H1 (cell line): ENCODE data around the gene EMD. TPM values are rescaled to one million over a fixed set of nuclear protein-coding genes. Genes with fewer than 3 reads are reported as not detected.

Experiments
- polyA plus RNA-seq, 7 experiments: library from polyadenylated mRNA; depleted of rRNA in 3 of 7; stranded (reverse) in 5 of 7; unstranded in 2 of 7; fragments of >200 nt in 5 of 7; fragments of 200-250 nt in 2 of 7; gene quantifications; 1 replicate in 5 of 7; 2 replicates in 1 of 7; 4 replicates in 1 of 7; pipeline versions ENCODE4 v1.2.1 to v1.2.3, GENCODE V29; 2011 to 2013; ENCODE audit warnings: missing spikeins in 2 of 7, mixed read lengths in 2 of 7
- small RNA-seq: library from polyadenylated mRNA; stranded (forward); fragments of <200 nt; extraction: miRNeasy Mini kit (QIAGEN cat#:217004); gene quantifications from one replicate; pipeline ENCODE3, GENCODE V24; 2013; ENCODE audit not compliant: insufficient read depth
- total RNA-seq: library from RNA; stranded (reverse); fragmentation: NEBNext Ultra II Directional; extraction: Animal tissue kit (Norgen Biotek cat#: 25700); gene quantifications from 2 replicates; pipeline ENCODE4 v1.2.1, GENCODE V29; 2021

EMD gene
- total and polyA plus RNA-seq, 2 of the 8 experiments (the other 6 are each of a cell fraction or from before 2014, with no cell fraction given), result 45.5 to 109 TPM

Small RNA genes within 50 kb of the gene (small RNA-seq; reads per million reads assigned to genes)
- gene SNORA70, result not detected

Other genes starting within 250 kb of the EMD start
- gene OPN1LW, start 235.1 kb upstream of the EMD start, total RNA-seq, result not detected in 2 replicates
- gene OPN1LW, start 235.1 kb upstream of the EMD start, polyA plus RNA-seq (2011; rRNA removed), result not detected in 2 replicates
- not detected in 2 replicates for gene OPN1MW, start 196.7 kb upstream of the EMD start, total RNA-seq
- 0.08 TPM in 1 of 2 replicates, not detected in the other for gene OPN1MW, start 196.7 kb upstream of the EMD start, polyA plus RNA-seq (2011; rRNA removed)
- gene OPN1MW2, start 159.5 kb upstream of the EMD start, total RNA-seq, result not detected in 2 replicates
- not detected in 2 replicates for gene OPN1MW2, start 159.5 kb upstream of the EMD start, polyA plus RNA-seq (2011; rRNA removed)
- not detected in 2 replicates for gene OPN1MW3, start 121.7 kb upstream of the EMD start, total RNA-seq
- gene OPN1MW3, start 121.7 kb upstream of the EMD start, polyA plus RNA-seq (2011; rRNA removed), result not detected in 2 replicates
- not detected in 2 replicates for gene TEX28, start 84.2 kb upstream of the EMD start, total RNA-seq
- not detected in 2 replicates for gene TEX28, start 84.2 kb upstream of the EMD start, polyA plus RNA-seq (2011; rRNA removed)
- gene TKTL1, start 83.5 kb upstream of the EMD start, total RNA-seq, result not detected in 2 replicates
- 0.03 and 0.05 TPM in 2 replicates for gene TKTL1, start 83.5 kb upstream of the EMD start, polyA plus RNA-seq (2011; rRNA removed)
- gene FLNA, start 4.7 kb upstream of the EMD start, total RNA-seq, result 925 and 957 TPM in 2 replicates
- 315 and 451 TPM in 2 replicates for gene FLNA, start 4.7 kb upstream of the EMD start, polyA plus RNA-seq (2011; rRNA removed)
- gene RPL10, start 19.1 kb downstream of the EMD start, total RNA-seq, result 2,633 and 2,739 TPM in 2 replicates
- 4,127 and 4,293 TPM in 2 replicates for gene RPL10, start 19.1 kb downstream of the EMD start, polyA plus RNA-seq (2011; rRNA removed)
- 8.7 and 10.3 TPM in 2 replicates for gene DNASE1L1, start 30.0 kb downstream of the EMD start, total RNA-seq
- 30.0 and 30.4 TPM in 2 replicates for gene DNASE1L1, start 30.0 kb downstream of the EMD start, polyA plus RNA-seq (2011; rRNA removed)
- 23.9 and 25.3 TPM in 2 replicates for gene TAFAZZIN, start 32.2 kb downstream of the EMD start, total RNA-seq
- 28.6 and 42.8 TPM in 2 replicates for gene TAFAZZIN, start 32.2 kb downstream of the EMD start, polyA plus RNA-seq (2011; rRNA removed)
- 44.6 and 46.7 TPM in 2 replicates for gene ATP6AP1, start 49.4 kb downstream of the EMD start, total RNA-seq
- 80.8 and 87.8 TPM in 2 replicates for gene ATP6AP1, start 49.4 kb downstream of the EMD start, polyA plus RNA-seq (2011; rRNA removed)
- gene GDI1, start 57.9 kb downstream of the EMD start, total RNA-seq, result 83.1 and 85.8 TPM in 2 replicates
- 136 and 186 TPM in 2 replicates for gene GDI1, start 57.9 kb downstream of the EMD start, polyA plus RNA-seq (2011; rRNA removed)
- gene FAM50A, start 64.8 kb downstream of the EMD start, total RNA-seq, result 48.7 and 51.7 TPM in 2 replicates
- 30.7 and 37.2 TPM in 2 replicates for gene FAM50A, start 64.8 kb downstream of the EMD start, polyA plus RNA-seq (2011; rRNA removed)
- gene PLXNA3, start 79.0 kb downstream of the EMD start, total RNA-seq, result 18.2 and 23.5 TPM in 2 replicates
- 10.7 and 23.5 TPM in 2 replicates for gene PLXNA3, start 79.0 kb downstream of the EMD start, polyA plus RNA-seq (2011; rRNA removed)
- 44.2 and 44.5 TPM in 2 replicates for gene LAGE3, start 100.0 kb downstream of the EMD start, total RNA-seq
- gene LAGE3, start 100.0 kb downstream of the EMD start, polyA plus RNA-seq (2011; rRNA removed), result 102 and 110 TPM in 2 replicates
- 31.7 and 34.2 TPM in 2 replicates for gene UBL4A, start 107.3 kb downstream of the EMD start, total RNA-seq
- 23.1 and 31.0 TPM in 2 replicates for gene UBL4A, start 107.3 kb downstream of the EMD start, polyA plus RNA-seq (2011; rRNA removed)
- gene SLC10A3, start 111.3 kb downstream of the EMD start, total RNA-seq, result 6.8 and 8.2 TPM in 2 replicates
- gene SLC10A3, start 111.3 kb downstream of the EMD start, polyA plus RNA-seq (2011; rRNA removed), result 9.5 and 11.0 TPM in 2 replicates
- gene FAM3A, start 136.9 kb downstream of the EMD start, total RNA-seq, result 16.2 and 21.7 TPM in 2 replicates
- 18.6 and 28.1 TPM in 2 replicates for gene FAM3A, start 136.9 kb downstream of the EMD start, polyA plus RNA-seq (2011; rRNA removed)
- 55.1 and 61.7 TPM in 2 replicates for gene G6PD, start 167.6 kb downstream of the EMD start, total RNA-seq
- 47.3 and 88.4 TPM in 2 replicates for gene G6PD, start 167.6 kb downstream of the EMD start, polyA plus RNA-seq (2011; rRNA removed)
- gene IKBKG, start 168.3 kb downstream of the EMD start, total RNA-seq, result 18.1 and 18.7 TPM in 2 replicates
- 17.5 and 33.3 TPM in 2 replicates for gene IKBKG, start 168.3 kb downstream of the EMD start, polyA plus RNA-seq (2011; rRNA removed)
- not detected in 2 replicates for gene CTAG1A, start 205.8 kb downstream of the EMD start, total RNA-seq
- gene CTAG1A, start 205.8 kb downstream of the EMD start, polyA plus RNA-seq (2011; rRNA removed), result not detected in 2 replicates
- gene CTAG1B, start 240.0 kb downstream of the EMD start, total RNA-seq, result not detected in 2 replicates
- not detected in 2 replicates for gene CTAG1B, start 240.0 kb downstream of the EMD start, polyA plus RNA-seq (2011; rRNA removed)